IMR-90 (cell line): Measurements from ENCODE around the gene PTPN4. TPM values are rescaled to one million over a fixed set of nuclear protein-coding genes. Genes with fewer than 3 reads are reported as not detected.
A peak's percentile ranks its signal among the peaks of the same experiment; 100 is the strongest.

Experiments used
- ATAC-seq: fragments of 200-7000 bp; cut with Tn5 transposase; 2 replicates; pipeline ENCODE4 v1.9.1; 2020; ENCODE audit warnings: low read depth, mild to moderate bottlenecking, moderate library complexity
- BruUV-seq: library from RNA; stranded (reverse); fragments of 400-500 nt; replicated peaks from 2 replicates; lab custom pipeline; 2021; lab: Mats Ljungman, UMichigan
- CTCF ChIA-PET: fragments of 300-600 bp; formaldehyde crosslinking; extraction: SDS; loops from one replicate; lab custom pipeline; 2021; ENCODE audit warnings: antibody characterized with exemption; lab: Yijun Ruan, JAX
- POLR2A ChIA-PET: fragments of 300-600 bp; sonication (Branson Sonifier 250); formaldehyde crosslinking; loops from one replicate; lab custom pipeline; 2022; ENCODE audit warnings: antibody characterized with exemption; ENCODE audit not compliant: unreplicated experiment; lab: Charles Lee
- DNase-seq: peaks from one replicate; pipeline ENCODE4 v3.0.0; 2013
- H2AFZ ChIP-seq: replicated peaks from 2 replicates; pipeline ENCODE3; 2013; ENCODE audit warnings: low read length, mild to moderate bottlenecking; ENCODE audit not compliant: poor library complexity
- H2AK5ac ChIP-seq: 2 replicates; pipeline ENCODE4 v1.6.1; 2013; ENCODE audit warnings: low read depth, low read length, inconsistent platforms
- H2AK9ac ChIP-seq: replicated peaks from 2 replicates; pipeline ENCODE3; 2013; ENCODE audit warnings: mild to moderate bottlenecking, low read depth, low read length, moderate library complexity; ENCODE audit not compliant: poor library complexity
- H2BK120ac ChIP-seq: 2 replicates; pipeline ENCODE4 v1.6.1; 2013; ENCODE audit warnings: low read depth, low read length, inconsistent platforms
- H2BK15ac ChIP-seq: 3 replicates; pipeline ENCODE4 v1.6.1; 2013; ENCODE audit warnings: low read depth, low read length, inconsistent platforms
- H2BK20ac ChIP-seq: 2 replicates; pipeline ENCODE4 v1.6.1; 2013; ENCODE audit warnings: low read depth, mild to moderate bottlenecking, inconsistent platforms, low read length, moderate library complexity
- H2BK5ac ChIP-seq: 2 replicates; pipeline ENCODE4 v1.6.1; 2013; ENCODE audit warnings: mild to moderate bottlenecking, low read depth, low read length, inconsistent platforms; ENCODE audit not compliant: poor library complexity, severe bottlenecking
- H3K14ac ChIP-seq: replicated peaks from 2 replicates; pipeline ENCODE4 v1.6.1; 2013; ENCODE audit warnings: low read depth, low read length, inconsistent platforms
- H3K18ac ChIP-seq: 2 replicates; pipeline ENCODE4 v1.6.1; 2013; ENCODE audit warnings: low read depth, low read length, control low read depth
- H3K23ac ChIP-seq: 2 replicates; pipeline ENCODE4 v1.6.1; 2013; ENCODE audit warnings: low read depth, low read length, inconsistent platforms
- H3K27ac ChIP-seq: 2 replicates; pipeline ENCODE4 v1.5.1; 2013; ENCODE audit warnings: mild to moderate bottlenecking, control low read depth, low read length; ENCODE audit not compliant: insufficient read depth
- H3K27me3 ChIP-seq: 2 replicates; pipeline ENCODE4 v1.6.1; 2013; ENCODE audit warnings: low read length; ENCODE audit not compliant: control insufficient read depth, insufficient read depth
- H3K36me3 ChIP-seq: 2 replicates; pipeline ENCODE4 v1.6.1; 2013; ENCODE audit warnings: low read length, mixed read lengths; ENCODE audit not compliant: control insufficient read depth, insufficient read depth
- H3K4ac ChIP-seq: 2 replicates; pipeline ENCODE4 v1.6.1; 2013; ENCODE audit warnings: low read depth, low read length, inconsistent platforms
- H3K4me1 ChIP-seq: 2 replicates; pipeline ENCODE4 v1.6.1; 2013; ENCODE audit warnings: low read length, mixed read lengths; ENCODE audit not compliant: control insufficient read depth, insufficient read depth
- H3K4me2 ChIP-seq: 2 replicates; pipeline ENCODE4 v1.6.1; 2013; ENCODE audit warnings: low read depth, mild to moderate bottlenecking, control low read depth, low read length, moderate library complexity
- H3K4me3 ChIP-seq: 2 replicates; pipeline ENCODE4 v1.5.1; 2013; ENCODE audit warnings: low read depth, mild to moderate bottlenecking, control low read depth, low read length, moderate library complexity; ENCODE audit not compliant: insufficient read depth
- H3K56ac ChIP-seq: 2 replicates; pipeline ENCODE4 v1.6.1; 2013; ENCODE audit warnings: low read length, inconsistent platforms; ENCODE audit not compliant: insufficient read depth; ENCODE audit errors: extremely low read depth
- H3K79me1 ChIP-seq, 2 experiments: 2 replicates each; pipeline ENCODE4 v1.6.1; 2013; ENCODE audit warnings: low read length in 2 of 2, inconsistent platforms in 1 of 2, low read depth in 1 of 2
- H3K9ac ChIP-seq: 2 replicates; pipeline ENCODE4 v1.6.1; 2013; ENCODE audit warnings: low read depth, low read length, control low read depth
- H3K9me1 ChIP-seq: 2 replicates; pipeline ENCODE4 v1.6.1; 2013; ENCODE audit warnings: low read length, inconsistent platforms; ENCODE audit not compliant: insufficient read depth
- H3K9me3 ChIP-seq: 2 replicates; pipeline ENCODE4 v1.6.1; 2013; ENCODE audit warnings: low read length; ENCODE audit not compliant: control insufficient read depth, insufficient read depth
- H4K20me1 ChIP-seq: 2 replicates; pipeline ENCODE4 v1.6.1; 2013; ENCODE audit warnings: low read length, inconsistent platforms; ENCODE audit not compliant: insufficient read depth
- H4K5ac ChIP-seq: 2 replicates; pipeline ENCODE4 v1.6.1; 2013; ENCODE audit warnings: mild to moderate bottlenecking, low read depth, low read length, control low read depth
- H4K8ac ChIP-seq, 2 experiments: 2 replicates each; pipeline ENCODE4 v1.6.1; 2013; ENCODE audit warnings: low read depth in 2 of 2, low read length in 2 of 2, control low read depth in 1 of 2, inconsistent platforms in 1 of 2
- H4K91ac ChIP-seq: 2 replicates; pipeline ENCODE4 v1.6.1; 2013; ENCODE audit warnings: low read depth, low read length, inconsistent platforms; ENCODE audit not compliant: insufficient read depth
- CEBPB ChIP-seq: IDR thresholded peaks from 2 replicates; pipeline ENCODE4 v1.6.1; 2012; ENCODE audit warnings: low read depth, low read length, improper control_type of control experiment
- FOS ChIP-seq: fragments of 150-350 bp; IDR thresholded peaks from 2 replicates; pipeline ENCODE4 v1.6.1; 2016; ENCODE audit warnings: low read depth, low read length
- MXI1 ChIP-seq: IDR thresholded peaks from 2 replicates; pipeline ENCODE4 v1.6.1; 2012; ENCODE audit warnings: low read depth, mild to moderate bottlenecking, low read length, moderate library complexity, borderline replicate concordance
- RAD21 ChIP-seq: IDR thresholded peaks from 2 replicates; pipeline ENCODE4 v1.6.1; 2012; ENCODE audit warnings: low read length, improper control_type of control experiment
- SMC3 ChIP-seq: fragments of 150-350 bp; IDR thresholded peaks from 2 replicates; pipeline ENCODE4 v1.6.1; 2016; ENCODE audit warnings: low read depth, mild to moderate bottlenecking, antibody characterized with exemption, low read length, moderate library complexity
- WGBS, 2 experiments: methylation state at CpG; one replicate each; pipeline versions ENCODE4 v1.1.5 to v1.1.7; 2013; ENCODE audit warnings: missing lambda C conversion rate in 2 of 2; ENCODE audit not compliant: insufficient read length in 1 of 2; ENCODE audit errors: extremely low coverage in 2 of 2; 5-methylcytosine and 5-hydroxymethylcytosine counted together
- dilution Hi-C: fragments of 300-500 bp; cut with HindIII; formaldehyde crosslinking; loops from one replicate; pipeline ENCODE4 v1.14.3; 2018; ENCODE audit warnings: low sequenced_read_pairs; ENCODE audit not compliant: unreplicated experiment
- in situ Hi-C: fragments of 300-500 bp; cut with MboI; formaldehyde crosslinking; loops from 3 replicates; pipeline ENCODE4 v1.14.3; 2019; ENCODE audit warnings: low sequenced_read_pairs, inconsistent platforms, mixed read lengths
- intact Hi-C: fragments of 100-400 bp; cut with micrococcal nuclease; formaldehyde crosslinking; loops from 2 replicates; pipeline ENCODE4 v1.10.0; 2022
- polyA plus RNA-seq, 3 experiments: library from polyadenylated mRNA; depleted of rRNA; stranded (reverse); fragments of >200 nt; gene quantifications; 2 replicates each; pipeline ENCODE4 v1.2.3, GENCODE V29; 2012; ENCODE audit warnings: low replicate concordance in 1 of 3
- total RNA-seq: library from RNA; depleted of rRNA; stranded (reverse); fragments of >200 nt; gene quantifications from 2 replicates; pipeline ENCODE4 v1.2.3, GENCODE V29; 2012
- TF ChIP-seq, protein P1 (sequence below): conservative IDR thresholded peaks from 2 replicates; pipeline ENCODE4 v1.5.1; 2012; ENCODE audit warnings: mild to moderate bottlenecking, low read depth, low read length, improper control_type of control experiment

The PTPN4 gene
- total and polyA plus RNA-seq, 2 of the 4 experiments (the other 2 are of a cell fraction), result 2.9 to 19.2 TPM

DNA sequence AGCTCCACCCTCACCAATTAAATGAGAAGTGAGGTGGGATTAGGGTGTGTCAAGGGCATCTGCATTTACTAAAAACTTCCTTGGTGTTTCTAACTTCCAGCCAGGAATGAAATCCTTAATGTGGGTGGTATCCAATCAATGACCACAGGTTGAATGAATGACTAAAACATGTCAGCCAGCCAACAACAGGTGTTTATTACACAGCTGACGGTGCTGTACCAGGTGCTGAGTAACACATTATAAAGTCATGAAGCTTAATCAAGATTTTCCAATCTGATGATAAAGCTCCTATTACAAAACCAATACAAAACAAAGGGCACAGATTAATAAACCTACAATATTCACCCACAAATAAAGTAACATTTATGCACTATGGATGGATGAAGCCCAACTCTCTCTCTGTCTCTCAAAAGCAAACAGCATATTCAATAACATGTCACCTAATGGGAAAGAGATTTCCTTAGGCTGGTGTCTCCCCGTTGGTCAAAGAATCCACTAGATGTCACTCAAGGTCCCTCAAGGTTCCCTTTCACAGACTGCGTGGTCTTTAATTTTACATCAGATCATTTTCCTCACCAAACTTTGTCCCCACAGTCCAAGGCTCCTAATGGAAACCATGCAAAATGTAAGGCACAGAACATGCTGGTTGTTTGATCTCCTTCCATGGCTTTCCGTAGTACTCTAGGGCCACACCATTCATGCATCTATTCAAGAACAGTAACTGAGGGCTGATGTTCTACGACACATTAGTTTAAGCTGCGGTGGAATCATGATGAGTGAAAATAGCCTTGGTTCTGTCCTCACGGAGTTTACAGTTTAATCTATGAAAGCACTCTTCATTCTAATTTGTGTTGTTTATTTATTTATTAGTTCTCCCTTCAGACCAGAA, 6.4 kb upstream of the PTPN4 start:
- ATAC-seq (peak; percentile 81), DNase-seq (peak; percentile 56)
- Histone ChIP-seq H2AK9ac (no peak overlapping the region), H3K4me1 (peaks cover 1% of the 10 kb centered on the region; the same call in 1 of the 2 replicates), H4K5ac (no peak overlapping the region), H3K79me1 (no peaks in the 10 kb centered on the region), H4K8ac (no peak overlapping the region), H4K91ac (no peak overlapping the region), H2BK15ac (no peak overlapping the region), H3K4me3 (no peak overlapping the region), H3K9me3 (no peaks in the 10 kb centered on the region), H3K56ac (no peak overlapping the region), H3K23ac (no peak overlapping the region), H4K20me1 (no peaks in the 10 kb centered on the region), H3K4me2 (no peak overlapping the region), H2BK20ac (no peak overlapping the region), H3K14ac (no peak overlapping the region), H2BK5ac (no peak overlapping the region), H3K27ac (no peak overlapping the region), H3K36me3 (no peaks in the 10 kb centered on the region), H2AFZ (no peak overlapping the region), H3K9me1 (no peaks in the 10 kb centered on the region), H2BK120ac (no peak overlapping the region), H3K18ac (no peak overlapping the region), H3K4ac (no peak overlapping the region), H3K9ac (no peak overlapping the region), H3K27me3 (peaks cover 2% of the 10 kb centered on the region; the same call in 1 of the 2 replicates), H2AK5ac (no peak overlapping the region)
- intact Hi-C loops, result loop anchor here (1.0 to 10.0 kb wide), 6 partner anchors 70 to 922 kb away; no protein-coding TSS in a partner anchor
- POLR2A ChIA-PET, result no interaction called here
- BruUV-seq, result no TSS peak
- dilution Hi-C loops, result no loop called here
- WGBS, 2 experiments, result 0% methylated on average over 1 of the region's 7 CpGs; no CpG with 5 or more reads in 1 of the 2 experiments
- no peak for TF ChIP-seq CEBPB
- peak; percentile 69 for TF ChIP-seq SMC3
- TF ChIP-seq FOS, result no peak
- peak; percentile 78 for TF ChIP-seq RAD21
- TF ChIP-seq, protein P1, sequence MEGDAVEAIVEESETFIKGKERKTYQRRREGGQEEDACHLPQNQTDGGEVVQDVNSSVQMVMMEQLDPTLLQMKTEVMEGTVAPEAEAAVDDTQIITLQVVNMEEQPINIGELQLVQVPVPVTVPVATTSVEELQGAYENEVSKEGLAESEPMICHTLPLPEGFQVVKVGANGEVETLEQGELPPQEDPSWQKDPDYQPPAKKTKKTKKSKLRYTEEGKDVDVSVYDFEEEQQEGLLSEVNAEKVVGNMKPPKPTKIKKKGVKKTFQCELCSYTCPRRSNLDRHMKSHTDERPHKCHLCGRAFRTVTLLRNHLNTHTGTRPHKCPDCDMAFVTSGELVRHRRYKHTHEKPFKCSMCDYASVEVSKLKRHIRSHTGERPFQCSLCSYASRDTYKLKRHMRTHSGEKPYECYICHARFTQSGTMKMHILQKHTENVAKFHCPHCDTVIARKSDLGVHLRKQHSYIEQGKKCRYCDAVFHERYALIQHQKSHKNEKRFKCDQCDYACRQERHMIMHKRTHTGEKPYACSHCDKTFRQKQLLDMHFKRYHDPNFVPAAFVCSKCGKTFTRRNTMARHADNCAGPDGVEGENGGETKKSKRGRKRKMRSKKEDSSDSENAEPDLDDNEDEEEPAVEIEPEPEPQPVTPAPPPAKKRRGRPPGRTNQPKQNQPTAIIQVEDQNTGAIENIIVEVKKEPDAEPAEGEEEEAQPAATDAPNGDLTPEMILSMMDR, result peak; percentile 78
- TF ChIP-seq MXI1, result no peak
- CTCF ChIA-PET, result interaction anchor here (0.6 to 2.0 kb wide), 8 partner anchors 11 to 1916 kb away, joined by 3 to 12 read pairs (median 4); no protein-coding TSS in a partner anchor
- in situ Hi-C loops, result loop anchor here (5.0 kb wide), 1 partner anchor 419 kb away; no protein-coding TSS in a partner anchor
